Measurements from ENCODE around the gene BBX. TPM values are rescaled to one million over a fixed set of nuclear protein-coding genes. Genes with fewer than 3 reads are reported as not detected.

The BBX gene
- total and polyA plus RNA-seq, 2 of the 13 experiments (the other 11 are each of a cell fraction or from before 2014, with no cell fraction given) = 13.7 to 23.2 TPM

- peak; percentile 98 for TF ChIP-seq ZNF646 (CRISPR knock-in tag; IDR thresholded peaks at IDR 0.05)
These were observed at the start of gene BBX (continued) for GRCh38 chr3:107522510-107523288.

- no peaks in the 10 kb centered on the region for H3K27me3 ChIP-seq (ENCODE audit: control insufficient read depth in 1 of 2, insufficient read depth in 2 of 2, low read length in 2 of 2)
- no peaks in the 10 kb centered on the region for H3K4me1 ChIP-seq (ENCODE audit: insufficient read depth, low read length)
- POLR2A ChIA-PET = no interaction called here
- H3K27ac ChIP-seq (ENCODE audit: extremely low read length, insufficient read depth, low read length) = no peak overlapping the region
- H3K9me3 ChIP-seq (ENCODE audit: low read length) = no peaks in the 10 kb centered on the region
- no peak for DNase-seq (ENCODE audit: low spot score)
- BruUV-seq (replicated peaks) = no TSS peak
- H3K79me2 ChIP-seq (ENCODE audit: insufficient read depth, low read length) = no peaks in the 10 kb centered on the region
- no peak overlapping the region for H3K4me2 ChIP-seq (ENCODE audit: low read depth, low read length)
- no peaks in the 10 kb centered on the region for H3K36me3 ChIP-seq (replicated peaks in 1 of 2; ENCODE audit: control insufficient read depth in 1 of 2, insufficient read depth in 2 of 2, low read length in 2 of 2)
- no peaks in the 10 kb centered on the region for H4K20me1 ChIP-seq (ENCODE audit: insufficient read depth, low read length)
- FAIRE-seq = no peak
- ATAC-seq = no peak
- no peak overlapping the region for H3K4me3 ChIP-seq (replicated peaks in 1 of 3; ENCODE audit: insufficient read depth in 1 of 3, low read depth in 2 of 3, low read length in 3 of 3)
- no peak overlapping the region for H3K9ac ChIP-seq (ENCODE audit: insufficient read depth, low read depth, low read length)
- H2AFZ ChIP-seq (ENCODE audit: low read length) = no peak overlapping the region
- TF ChIP-seq RFXANK (CRISPR knock-in tag; IDR thresholded peaks at IDR 0.05) (no peak), MLLT10 (CRISPR knock-in tag; IDR thresholded peaks at IDR 0.05) (no peak), PHB2 (IDR thresholded peaks at IDR 0.05; ENCODE audit: partially characterized antibody) (no peak), HOXA9 (CRISPR knock-in tag; IDR thresholded peaks at IDR 0.05; ENCODE audit: borderline replicate concordance) (no peak), ZXDC (CRISPR knock-in tag; IDR thresholded peaks at IDR 0.05) (no peak), ZNF740 (CRISPR knock-in tag; IDR thresholded peaks at IDR 0.05) (no peak), ATF7 (IDR thresholded peaks at IDR 0.05) (no peak), ATF7 (CRISPR knock-in tag; IDR thresholded peaks at IDR 0.05) (no peak), ZNF547 (CRISPR knock-in tag; IDR thresholded peaks at IDR 0.05) (no peak), MAX (IDR thresholded peaks at IDR 0.05) (no peak), ZBTB20 (CRISPR knock-in tag; IDR thresholded peaks at IDR 0.05; ENCODE audit: borderline replicate concordance, low read depth) (no peak), KLF12 (CRISPR knock-in tag; IDR thresholded peaks at IDR 0.05; ENCODE audit: borderline replicate concordance) (no peak), FOSL1 (CRISPR knock-in tag; IDR thresholded peaks at IDR 0.05; ENCODE audit: borderline replicate concordance) (no peak)
- intact Hi-C loops (cut with micrococcal nuclease; ENCODE audit: unreplicated experiment) (no loop called here), in situ Hi-C loops (cut with HindIII; ENCODE audit: extremely low pct_ligation_motif_present, low pct_unique_long_range_greater_than_20kb) (no loop called here)
- CTCF ChIA-PET (ENCODE audit: low intra/inter-chr PET ratio, low total read pairs) = no interaction called here
These were observed 46.3 kb upstream of the BBX start for GRCh38 chr3:107476462-107476861.
